GM21786 (cell line): Measurements from ENCODE around the gene TDRD6.
"Not testable (repeated sequence)": the region's sequence is repeated elsewhere in the genome, so short reads cannot be mapped to it uniquely, and the experiment has no call there.

ENCODE experiments used
- ATAC-seq: cut with Tn5 transposase; IDR thresholded peaks from one replicate; pipeline ENCODE4 v1.9.1; 2021; ENCODE audit not compliant: unreplicated experiment

Gene TDRD6

GRCh38 chr6:46736906-46737305 is 49.2 kb downstream of the TDRD6 start:
- ATAC-seq = no peak

- ATAC-seq = no peak
Observed at GRCh38 chr6:46741482-46741881, 53.8 kb downstream of the TDRD6 start.

GRCh38 chr6:46741910-46742309 is 54.2 kb downstream of the TDRD6 start:
- ATAC-seq = no peak

GRCh38 chr6:46743425-46744158 is 55.9 kb downstream of the TDRD6 start:
- no peak for ATAC-seq

GRCh38 chr6:46744159-46744725 is 56.6 kb downstream of the TDRD6 start:
- not testable (repeated sequence) for ATAC-seq

GRCh38 chr6:46745973-46746372 is 58.3 kb downstream of the TDRD6 start:
- ATAC-seq = no peak

GRCh38 chr6:46746696-46747095 is 59.0 kb downstream of the TDRD6 start, which contains the start of gene ANKRD66:
Gene ANKRD66 (plus strand): TSS chr6:46746933. CDS start chr6:46751949, 5,016 bp downstream.
- ATAC-seq = no peak

GRCh38 chr6:46748940-46749503 is 61.3 kb downstream of the TDRD6 start:
- no peak for ATAC-seq

GRCh38 chr6:46749731-46750130 is 62.0 kb downstream of the TDRD6 start:
- no peak for ATAC-seq

- ATAC-seq = no peak
Observed at GRCh38 chr6:46751658-46752057, 64.0 kb downstream of the TDRD6 start.
